ENCODE measurements around the gene RIN2.

The RIN2 gene, protein sequence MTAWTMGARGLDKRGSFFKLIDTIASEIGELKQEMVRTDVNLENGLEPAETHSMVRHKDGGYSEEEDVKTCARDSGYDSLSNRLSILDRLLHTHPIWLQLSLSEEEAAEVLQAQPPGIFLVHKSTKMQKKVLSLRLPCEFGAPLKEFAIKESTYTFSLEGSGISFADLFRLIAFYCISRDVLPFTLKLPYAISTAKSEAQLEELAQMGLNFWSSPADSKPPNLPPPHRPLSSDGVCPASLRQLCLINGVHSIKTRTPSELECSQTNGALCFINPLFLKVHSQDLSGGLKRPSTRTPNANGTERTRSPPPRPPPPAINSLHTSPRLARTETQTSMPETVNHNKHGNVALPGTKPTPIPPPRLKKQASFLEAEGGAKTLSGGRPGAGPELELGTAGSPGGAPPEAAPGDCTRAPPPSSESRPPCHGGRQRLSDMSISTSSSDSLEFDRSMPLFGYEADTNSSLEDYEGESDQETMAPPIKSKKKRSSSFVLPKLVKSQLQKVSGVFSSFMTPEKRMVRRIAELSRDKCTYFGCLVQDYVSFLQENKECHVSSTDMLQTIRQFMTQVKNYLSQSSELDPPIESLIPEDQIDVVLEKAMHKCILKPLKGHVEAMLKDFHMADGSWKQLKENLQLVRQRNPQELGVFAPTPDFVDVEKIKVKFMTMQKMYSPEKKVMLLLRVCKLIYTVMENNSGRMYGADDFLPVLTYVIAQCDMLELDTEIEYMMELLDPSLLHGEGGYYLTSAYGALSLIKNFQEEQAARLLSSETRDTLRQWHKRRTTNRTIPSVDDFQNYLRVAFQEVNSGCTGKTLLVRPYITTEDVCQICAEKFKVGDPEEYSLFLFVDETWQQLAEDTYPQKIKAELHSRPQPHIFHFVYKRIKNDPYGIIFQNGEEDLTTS

GRCh38 chr20:19758133-19758500, at the start of gene RIN2:
TSS of gene RIN2 (plus strand) at chr20:19758258. CDS start at chr20:19889602, 131,344 bp downstream.
- DNase-seq, result no peak

DNA sequence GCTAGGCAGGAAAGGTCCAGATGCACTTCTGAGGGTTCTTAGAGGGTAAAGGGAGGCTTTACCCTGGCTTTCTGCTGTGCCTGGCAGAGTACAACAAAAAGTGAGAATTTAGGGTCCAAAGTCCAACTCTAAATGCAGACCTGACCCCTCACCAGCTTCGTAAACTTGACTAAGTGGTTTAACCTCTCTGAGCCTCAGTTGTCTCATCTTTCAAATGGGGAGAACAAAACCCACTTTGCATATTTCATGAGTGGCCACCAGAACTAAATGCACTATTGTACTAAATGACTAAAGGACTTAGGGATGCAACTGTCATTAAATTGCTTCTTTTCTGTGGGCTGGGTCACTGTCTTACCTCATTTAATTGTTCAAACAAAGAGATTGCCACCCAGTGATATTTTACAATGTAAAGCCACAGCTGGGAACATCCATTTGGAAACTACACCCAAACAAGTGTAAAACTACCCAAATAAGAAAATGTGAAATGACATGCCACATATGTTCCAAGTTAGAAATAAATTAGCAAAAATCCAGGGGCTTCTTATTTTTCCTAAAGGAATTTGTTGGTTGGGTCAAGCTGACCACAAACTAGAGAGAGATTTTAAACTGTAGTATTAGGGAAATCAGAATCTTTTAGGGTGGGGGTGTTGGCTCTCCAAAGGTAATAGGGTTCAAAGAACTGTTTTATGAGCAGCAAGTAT, 48.3 kb upstream of the RIN2 start:
- no peak for DNase-seq

GRCh38 chr20:19710336-19711120, 47.5 kb upstream of the RIN2 start:
- no peak for DNase-seq

GRCh38 chr20:19711126-19711525, 46.9 kb upstream of the RIN2 start:
- no peak for DNase-seq

GRCh38 chr20:19712721-19713260, 45.3 kb upstream of the RIN2 start:
- DNase-seq, result no peak

DNA sequence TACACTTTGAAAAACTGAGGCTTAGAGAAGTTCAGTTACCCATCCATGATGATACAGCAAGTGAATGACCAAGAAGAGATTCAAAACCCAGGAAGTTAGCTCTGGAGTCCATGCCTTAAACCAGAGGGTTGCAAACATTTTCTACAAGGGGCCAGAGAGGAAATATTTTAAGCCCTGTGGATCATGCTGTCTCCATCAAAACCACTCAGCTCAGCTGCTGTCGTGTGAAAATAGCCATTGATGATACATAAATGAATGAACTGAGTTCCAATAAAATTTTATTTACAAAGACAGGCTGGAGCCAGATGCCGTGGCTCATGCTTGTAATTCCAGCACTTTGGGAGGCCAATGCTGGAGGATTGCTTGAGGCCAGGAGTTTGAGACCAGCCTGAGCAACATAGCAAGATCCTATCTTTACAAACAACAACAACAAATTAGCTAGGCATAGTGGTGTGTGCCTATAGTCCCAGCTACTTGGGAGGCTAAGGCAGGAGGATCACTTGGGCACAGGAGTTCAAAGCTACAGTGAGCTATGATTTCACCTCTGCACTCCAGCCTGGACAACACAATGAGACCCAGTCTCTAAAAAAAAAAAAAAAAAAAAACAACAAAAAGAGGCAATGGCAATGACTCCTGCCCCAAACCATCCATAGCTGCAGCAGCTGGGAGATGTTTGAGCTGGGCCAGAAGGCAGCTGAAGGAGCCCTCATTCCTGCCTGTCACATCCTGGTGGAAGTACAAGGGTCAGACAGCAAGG, 44.1 kb upstream of the RIN2 start:
- DNase-seq, result no peak

DNA sequence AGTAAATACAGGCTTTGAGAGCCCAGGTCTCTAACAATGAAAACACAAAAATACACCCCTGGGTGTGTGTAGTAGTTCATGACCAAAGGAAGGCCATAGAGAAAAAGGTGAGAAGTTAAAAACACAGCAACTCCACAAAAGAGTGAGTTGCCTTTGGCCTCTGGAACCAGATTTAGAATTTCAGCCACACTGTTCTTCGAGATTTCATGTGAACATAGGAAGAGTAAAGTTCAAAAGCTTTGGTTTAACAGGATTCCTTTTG, 43.5 kb upstream of the RIN2 start:
- no peak for DNase-seq

GRCh38 chr20:19715986-19716385, 42.1 kb upstream of the RIN2 start:
- DNase-seq, result no peak

DNA sequence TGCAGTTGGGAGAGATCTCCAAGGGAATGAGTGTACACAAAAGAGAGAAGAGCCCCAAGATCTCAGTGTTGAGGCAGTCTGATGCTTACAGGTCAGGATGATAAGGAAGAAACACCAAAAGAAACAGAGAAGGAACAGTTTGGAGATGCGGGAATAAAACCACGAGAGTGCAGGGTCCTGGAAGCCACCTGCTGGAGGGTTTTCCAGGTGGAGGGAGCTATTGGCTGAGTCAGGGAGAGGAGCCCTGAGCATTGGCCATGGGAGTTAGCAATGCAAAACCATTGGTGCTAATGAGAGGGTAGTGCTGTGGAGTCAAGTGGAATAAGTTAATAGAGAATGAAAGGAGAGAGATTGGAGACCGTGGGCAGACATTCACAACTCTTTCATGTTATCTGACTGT, 39.2 kb upstream of the RIN2 start:
- no peak for DNase-seq

DNA sequence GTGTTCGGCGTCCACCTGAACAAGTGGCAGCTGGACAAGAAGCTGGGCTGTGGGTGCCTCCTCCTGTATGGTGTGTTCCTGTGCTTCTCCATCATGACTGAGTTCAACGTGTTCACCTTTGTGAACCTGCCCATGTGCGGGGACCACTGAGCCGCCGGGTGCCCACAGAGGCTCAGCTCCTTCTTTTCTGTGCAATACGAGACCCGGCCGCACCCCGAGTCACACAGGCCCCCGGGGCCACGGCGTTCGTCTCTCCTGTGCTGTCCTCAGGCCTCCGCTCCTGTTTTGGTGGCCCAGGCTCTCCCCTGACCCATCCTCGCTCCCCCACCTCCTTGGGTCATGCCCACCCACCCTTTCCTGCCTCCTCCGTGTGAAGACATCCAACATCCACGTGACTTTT, 37.1 kb upstream of the RIN2 start:
- DNase-seq, result no peak

DNA sequence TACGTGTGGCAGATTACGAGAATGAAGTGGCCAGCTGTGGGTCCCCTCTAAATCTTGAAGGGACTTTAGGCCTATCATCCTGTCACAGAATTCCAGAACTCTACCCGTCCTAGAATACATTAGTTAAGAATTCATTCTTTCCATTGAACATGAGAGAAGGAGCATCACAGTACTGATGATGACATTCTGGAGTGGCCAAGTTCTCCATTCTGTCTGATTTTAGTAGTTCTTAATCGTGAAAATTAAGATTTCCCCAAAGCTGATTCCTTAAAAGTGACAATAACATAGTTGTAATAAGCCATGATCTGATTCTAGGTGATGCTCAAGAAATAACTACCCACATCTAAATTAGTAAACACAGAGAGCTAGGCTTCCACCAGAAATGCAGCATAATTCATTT, 35.0 kb upstream of the RIN2 start:
- no peak for DNase-seq

DNA sequence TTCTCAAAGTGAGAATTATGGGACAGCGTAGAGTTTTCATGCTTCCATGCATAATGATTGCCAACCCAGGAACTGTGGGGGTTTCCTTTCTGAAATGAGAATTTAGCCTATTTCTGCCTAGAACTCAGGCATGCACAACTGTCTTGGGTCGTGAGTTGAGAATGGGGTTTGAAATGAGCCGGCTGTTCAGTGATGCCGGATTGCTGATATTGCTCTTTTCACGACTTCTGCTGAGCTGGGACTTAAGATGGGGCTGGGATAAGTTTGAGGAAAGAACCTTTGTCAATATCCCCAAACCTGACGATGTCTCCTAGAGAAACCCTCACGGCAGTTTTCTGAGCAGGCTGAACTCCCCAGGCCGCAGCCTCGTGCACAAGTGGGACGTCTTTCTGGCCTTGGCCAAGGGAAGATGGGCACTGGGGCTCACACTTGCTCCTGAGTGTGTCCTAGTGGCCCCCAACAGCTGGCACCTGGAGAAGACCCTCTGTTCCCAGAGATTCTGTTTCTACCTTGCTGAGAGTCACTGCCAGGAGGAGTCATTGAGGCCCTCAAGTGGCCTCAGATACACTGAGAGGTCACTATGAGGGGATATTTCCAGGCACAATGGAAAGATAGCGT, 34.1 kb upstream of the RIN2 start:
- DNase-seq, result no peak

- DNase-seq, result no peak
Measured at GRCh38 chr20:19725373-19725772, 32.7 kb upstream of the RIN2 start.

DNA sequence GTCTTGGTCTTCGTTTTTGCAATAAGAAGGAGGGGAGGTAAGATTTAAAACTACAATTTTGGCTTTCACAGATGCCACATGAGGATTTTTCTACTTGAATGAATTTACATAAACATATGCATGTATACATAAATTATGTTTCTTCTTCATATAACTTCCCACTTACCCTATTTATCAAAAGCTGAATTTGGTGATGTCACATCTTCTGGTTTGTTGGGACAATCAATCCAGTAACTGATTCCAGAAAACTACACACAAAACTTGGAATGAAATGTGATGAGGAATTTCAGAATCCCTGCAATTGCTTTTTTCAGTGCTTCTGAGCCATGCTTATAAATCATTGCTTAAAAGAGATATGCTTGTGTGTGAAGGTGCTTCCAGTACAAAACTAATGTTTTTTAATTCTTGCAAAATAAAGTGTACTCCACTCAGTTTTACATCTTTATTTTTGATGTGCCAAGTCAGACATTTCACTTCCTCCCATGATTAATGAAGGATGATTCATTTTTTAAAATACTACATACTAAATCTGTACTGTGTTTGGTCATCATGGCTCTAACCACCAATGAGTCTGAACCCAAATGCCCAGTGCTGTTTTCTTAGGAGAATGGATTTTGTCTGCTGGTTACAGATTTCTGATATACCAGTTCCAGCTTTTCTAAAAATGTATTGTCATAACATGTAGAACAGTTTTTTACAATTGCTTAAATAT, 32.1 kb upstream of the RIN2 start:
- DNase-seq, result no peak

DNA sequence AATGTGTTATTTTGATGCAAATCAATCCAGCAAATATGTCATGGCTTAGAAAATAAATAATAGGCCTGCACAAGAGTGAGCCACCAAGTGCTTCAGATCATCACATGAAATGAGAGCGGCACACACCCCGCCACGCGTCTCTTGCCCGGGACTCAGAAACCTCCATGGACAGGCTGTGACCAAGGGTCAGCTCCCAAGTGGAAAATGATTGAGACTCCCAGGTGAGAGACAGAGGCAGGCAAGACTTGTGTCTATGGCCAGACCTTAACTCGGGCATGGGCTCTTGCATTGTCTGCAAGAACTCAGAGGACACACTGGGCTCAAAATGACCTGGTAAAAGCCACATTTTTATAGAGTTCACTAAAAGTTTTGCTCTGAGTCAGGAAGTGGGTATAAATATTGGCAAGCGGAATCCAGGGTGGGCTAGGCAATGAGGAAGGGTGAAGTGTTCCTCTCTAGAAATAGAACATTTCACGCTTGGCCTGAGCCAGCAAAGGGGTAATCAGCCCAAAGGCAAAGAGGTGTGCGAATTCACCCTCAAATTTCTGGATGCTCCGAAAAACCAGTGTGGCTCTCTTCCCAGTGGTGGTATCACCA, 30.7 kb upstream of the RIN2 start:
- DNase-seq, result no peak

DNA sequence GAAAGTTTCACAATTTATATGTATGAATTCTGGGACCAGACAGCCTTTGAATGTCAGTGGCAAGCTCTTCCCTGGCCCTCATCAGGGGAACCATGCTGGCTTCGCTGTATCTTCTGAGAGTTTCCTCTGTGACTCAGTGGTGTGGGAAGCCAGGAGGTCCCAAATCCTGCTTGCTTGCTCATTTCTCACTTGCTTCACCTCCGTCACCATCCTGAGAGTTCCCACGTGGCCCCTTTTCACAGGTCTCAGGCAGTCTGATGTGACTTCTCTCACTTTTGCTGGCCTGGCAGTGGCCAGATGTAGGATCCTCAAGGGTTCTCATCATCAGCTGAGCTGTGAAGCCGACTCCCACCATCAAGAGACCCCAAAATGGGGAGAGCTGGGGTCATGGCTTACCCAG, 28.4 kb upstream of the RIN2 start:
- no peak for DNase-seq

DNA sequence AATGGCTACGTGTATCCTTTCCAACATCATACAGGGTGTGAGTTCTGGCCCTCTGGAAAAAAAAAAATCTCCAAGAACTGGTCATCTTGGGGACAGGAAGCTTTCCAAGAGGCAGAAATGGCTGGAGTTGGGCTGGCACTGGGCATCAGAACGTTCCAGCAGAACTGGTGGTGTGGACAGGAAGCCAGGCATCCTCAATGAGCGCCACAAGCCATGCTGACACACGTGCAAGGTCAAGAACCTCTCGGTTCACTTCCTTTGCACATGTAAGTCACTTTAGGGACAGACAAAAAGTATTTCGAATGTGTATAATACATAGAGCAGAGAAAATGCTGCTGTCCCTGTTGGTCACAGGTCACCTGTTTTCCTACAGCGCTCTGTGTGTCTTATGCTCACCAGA, 27.4 kb upstream of the RIN2 start:
- DNase-seq, result no peak

DNA sequence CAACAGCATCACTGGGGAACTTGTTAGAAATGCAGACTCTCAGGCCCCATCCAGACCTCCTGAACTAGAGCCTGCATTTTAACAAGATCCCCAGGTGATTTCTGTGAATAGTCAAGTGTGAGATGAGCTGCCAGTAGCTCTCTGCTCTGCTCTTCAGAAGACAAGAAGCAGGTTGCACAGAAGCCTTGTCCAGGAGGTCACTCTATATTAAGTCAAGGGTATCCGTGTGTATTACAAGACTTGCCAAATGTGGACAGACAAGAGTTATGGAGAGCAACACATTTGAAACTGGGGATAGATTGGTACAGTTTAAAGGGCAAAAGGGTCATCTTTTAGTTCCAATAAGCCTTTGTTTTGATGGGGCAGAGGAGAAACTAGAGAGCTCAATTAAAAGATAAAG, 23.2 kb upstream of the RIN2 start:
- DNase-seq, result no peak

DNA sequence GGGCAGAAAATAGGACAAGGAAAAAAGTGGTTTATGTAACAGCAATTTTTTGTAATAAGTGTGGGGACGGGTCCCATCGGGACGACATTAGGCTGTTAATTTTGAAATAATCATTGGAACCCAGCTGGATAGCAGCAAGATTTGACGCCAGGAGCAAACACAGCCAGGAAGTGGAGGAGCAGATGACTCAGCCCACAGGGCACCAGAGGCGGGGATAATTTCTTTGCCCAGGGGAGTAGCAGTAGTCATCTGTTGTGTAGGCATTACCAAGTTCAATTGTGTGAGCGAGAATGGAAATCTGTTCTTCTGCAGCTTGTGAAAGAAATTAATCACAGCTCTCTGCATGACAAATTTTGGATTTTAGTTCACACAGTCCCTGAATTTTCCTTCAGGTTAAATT, 22.6 kb upstream of the RIN2 start:
- DNase-seq, result no peak

DNA sequence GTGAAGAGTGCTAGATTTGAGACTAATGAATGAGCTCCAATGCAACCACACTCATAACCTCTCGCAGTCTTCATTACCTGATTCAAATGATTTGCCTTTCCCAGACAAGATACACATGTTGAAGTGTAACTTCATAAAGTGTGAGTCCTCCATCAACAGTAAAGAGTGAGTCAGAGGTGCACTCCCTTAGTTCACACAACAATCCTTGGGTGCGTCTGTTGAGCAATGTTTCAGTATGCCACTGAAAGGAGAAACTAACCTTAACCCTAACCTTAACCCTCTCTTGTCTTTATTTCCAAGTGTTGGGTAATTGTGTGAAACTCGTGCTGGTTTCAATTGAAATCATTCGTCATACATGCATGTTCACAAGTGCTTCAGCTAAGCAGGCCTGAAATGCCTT, 21.0 kb upstream of the RIN2 start:
- DNase-seq, result no peak

Measured in activated CD4-positive, alpha-beta T cell treated with anti-CD3 and anti-CD28 coated beads, Interleukin-2, amount 50 U/mL, for 1 hour (primary cell).